Dermis microvascular lymphatic vessel endothelial cell (primary cell): ENCODE results near the gene MYADML2. TPM values are rescaled to one million over a fixed set of nuclear protein-coding genes. Genes with fewer than 3 reads are reported as not detected.

ENCODE experiments used
- DNase-seq, 2 donors: peaks; one replicate each; pipeline versions ENCODE4 v3.0.0 to v3.0.0-alpha.2; 2010; ENCODE audit warnings: low read depth in 2 of 2
- total RNA-seq: library from RNA; depleted of rRNA; stranded (reverse); fragments of >200 nt; gene quantifications from 2 replicates; pipeline ENCODE4 v1.2.1, GENCODE V29; 2014

The MYADML2 gene
- total RNA-seq, 1 donor from 2014 or later, result not detected

GRCh38 chr17:81978524-81979298 lies 31.7 kb upstream of the MYADML2 start:
- DNase-seq, result no peak

DNA sequence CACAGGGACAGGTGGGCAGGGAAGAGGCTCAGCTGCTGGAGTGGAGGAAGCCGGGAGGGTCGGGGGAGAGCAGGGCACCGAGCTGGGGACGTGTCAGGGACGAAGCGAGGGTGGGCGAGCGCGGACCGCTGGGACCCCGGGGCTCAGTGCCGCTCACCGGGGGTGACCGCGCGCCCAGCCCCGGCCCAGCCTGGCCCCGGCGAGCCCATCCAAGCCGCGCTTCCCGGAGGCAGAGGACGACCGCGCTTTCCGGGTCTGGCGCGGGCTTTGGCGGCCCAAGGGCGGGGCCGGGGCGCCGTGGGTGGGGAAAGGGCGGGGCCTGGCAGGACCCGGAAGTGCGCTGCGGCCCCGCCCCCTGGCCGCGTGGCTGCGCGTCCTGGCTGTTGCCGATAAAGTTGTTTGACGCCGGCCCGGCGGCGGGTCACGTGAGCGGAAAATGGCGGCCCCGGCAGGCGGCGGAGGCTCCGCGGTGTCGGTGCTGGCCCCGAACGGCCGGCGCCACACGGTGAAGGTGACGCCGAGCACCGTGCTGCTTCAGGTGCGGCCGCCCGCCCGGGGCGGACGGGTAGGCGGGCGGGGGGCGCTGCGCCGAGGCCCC lies 30.3 kb upstream of the MYADML2 start, which contains the start of gene ASPSCR1:
Gene ASPSCR1, plus strand, starts transcription at position 419 of the 598 bp plus-strand sequence. Its CDS starts 18 bp downstream, at position 437.
- peak; percentile 82 to 96 for DNase-seq

- peak in 1 of 2 donors; percentile 26 for DNase-seq
Observed at GRCh38 chr17:81976332-81977210, 29.5 kb upstream of the MYADML2 start.

GRCh38 chr17:81973432-81973831 lies 26.4 kb upstream of the MYADML2 start:
- DNase-seq, result no peak

GRCh38 chr17:81968850-81969812 lies 22.1 kb upstream of the MYADML2 start:
- no peak for DNase-seq

DNA sequence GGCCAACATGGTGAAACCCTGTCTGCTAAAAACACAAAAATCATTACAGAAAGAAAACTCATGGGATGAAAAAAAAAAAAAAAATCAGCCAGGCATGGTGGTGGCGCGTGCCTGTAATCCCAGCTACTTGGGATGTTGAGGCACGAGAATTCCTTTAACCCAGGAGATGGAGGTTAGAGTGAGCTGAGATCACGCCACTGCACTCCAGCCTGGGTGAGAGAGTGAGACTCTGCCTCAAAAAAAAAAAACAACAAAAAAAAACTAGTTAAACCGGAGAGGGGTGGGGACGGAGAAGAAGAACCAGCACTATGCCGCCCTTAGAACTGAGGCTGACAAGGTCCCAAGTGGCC lies 21.3 kb upstream of the MYADML2 start:
- no peak for DNase-seq

DNA sequence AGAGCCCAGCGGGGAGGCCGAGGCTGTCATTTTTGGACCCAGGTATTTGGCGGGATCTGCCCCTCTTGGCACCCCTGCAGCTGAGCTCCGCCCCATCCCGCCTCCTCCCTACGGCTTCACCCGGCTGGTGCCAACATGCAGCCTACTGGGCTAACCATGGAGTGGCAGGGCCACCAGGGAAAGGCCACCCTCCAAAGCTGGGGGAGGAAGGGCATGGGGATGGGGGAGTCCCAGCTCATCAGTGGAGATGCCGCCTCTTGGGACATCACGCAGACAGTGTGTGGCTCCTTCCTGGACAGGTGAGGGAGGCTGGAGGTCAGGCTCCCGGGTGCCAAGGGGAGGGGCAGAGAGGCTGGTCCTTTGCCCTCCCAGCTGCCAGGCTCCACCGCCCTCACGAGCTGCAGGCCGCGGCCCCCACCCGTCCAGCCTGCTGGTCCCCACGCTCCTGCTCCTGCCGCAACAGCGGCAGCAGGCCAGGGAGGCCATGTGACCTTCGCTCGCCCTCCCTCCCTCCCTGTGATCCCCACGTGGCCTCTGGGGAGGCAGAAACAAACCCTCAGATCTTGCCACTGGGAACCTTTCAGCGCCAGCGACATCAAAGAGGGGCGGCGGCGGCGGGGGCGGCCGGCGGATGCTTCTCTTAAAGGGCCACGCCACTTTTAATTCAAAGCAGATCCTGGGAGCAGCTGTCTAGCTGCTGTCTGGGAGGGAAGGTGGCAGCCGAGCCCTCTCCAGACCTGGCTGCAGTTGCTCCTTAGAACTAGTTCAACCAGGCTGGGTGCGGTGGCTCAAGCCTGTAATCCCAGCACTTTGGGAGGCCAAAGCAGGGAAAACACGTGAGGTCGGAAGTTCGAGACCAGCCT lies 20.7 kb upstream of the MYADML2 start:
- DNase-seq, result peak in 1 of 2 donors; percentile 10

GRCh38 chr17:81967244-81967532 lies 20.2 kb upstream of the MYADML2 start:
- DNase-seq, result no peak

DNA sequence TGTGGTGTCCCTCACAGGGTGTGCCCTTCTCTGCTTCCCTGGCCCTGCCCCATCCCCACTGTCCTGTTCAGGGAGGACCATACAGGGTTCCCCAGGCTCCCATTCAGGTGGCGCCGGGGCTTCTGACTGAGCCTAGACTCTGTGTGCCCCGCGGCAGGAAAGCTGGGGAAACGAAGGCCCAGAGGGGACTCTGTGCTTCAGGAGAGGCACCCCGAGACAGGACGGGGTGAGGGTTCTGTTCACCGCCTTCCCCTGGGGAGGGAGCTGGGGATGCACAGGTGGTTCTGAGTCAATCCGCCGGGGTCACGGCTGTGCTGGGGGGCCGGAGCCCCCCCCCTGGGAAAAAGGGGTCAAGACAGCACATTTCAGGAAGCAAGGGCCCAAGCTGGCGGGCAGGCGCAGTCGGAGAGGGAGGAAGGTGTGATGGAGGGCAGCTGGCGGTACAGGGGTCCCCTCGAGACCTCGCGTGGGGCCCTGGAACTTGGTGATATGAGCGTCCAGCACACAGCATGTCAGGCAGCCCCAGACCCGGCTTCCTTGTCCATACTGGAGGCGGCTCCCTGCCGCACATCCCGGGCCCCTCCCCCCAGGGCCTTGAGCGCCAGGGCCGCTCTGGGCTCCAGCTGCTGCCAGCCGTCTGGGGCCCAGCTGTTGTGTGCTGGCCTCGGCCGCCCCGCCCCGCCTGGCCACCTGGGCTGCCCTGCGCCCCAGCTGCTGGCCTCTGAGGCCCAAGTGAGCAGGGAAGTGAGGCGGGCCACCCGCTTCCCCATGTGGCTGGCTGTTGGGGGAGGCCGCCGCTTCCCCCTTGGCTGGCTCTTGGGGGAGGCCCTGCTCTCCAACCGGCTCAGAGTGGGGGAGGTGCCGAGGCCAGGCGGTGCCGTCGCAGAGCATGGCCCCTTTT lies 19.6 kb upstream of the MYADML2 start:
- no peak for DNase-seq

DNA sequence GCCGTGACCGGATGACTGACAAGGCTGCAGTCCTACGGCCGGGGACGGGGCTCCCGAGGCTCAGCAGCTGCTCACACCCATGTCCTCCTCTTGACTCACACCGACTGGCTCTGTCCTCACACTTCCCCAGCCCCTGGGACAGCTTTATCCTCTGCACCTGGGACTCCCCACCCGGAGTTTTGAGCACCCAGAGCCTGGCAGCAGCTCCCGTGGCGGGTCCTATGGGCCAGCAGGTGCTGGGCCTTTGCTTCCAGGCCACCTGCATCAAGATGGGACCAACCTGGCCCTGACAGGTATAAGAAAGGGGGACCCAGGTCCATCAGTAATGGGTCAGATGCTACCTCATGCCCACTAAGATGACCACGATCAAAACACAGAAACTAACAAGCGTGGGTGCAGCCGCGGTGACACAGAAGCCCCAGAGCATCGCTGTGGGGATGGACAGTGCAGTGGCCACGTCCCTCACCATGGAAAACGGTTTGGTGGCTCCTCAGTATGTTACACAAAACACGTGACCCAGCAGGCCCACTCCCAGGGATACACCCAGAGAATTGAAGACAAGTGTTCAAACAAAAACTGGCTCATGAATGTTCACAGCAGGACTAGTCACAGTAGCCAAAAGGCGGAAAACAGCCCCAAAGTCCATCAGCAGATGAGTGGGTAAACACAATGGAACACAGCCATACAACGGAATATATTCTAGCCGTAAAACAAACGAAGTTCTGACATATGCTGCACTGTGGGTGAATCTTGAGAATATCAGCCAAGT lies 17.2 kb upstream of the MYADML2 start:
- no peak for DNase-seq

- DNase-seq, result no peak
Observed at GRCh38 chr17:81962499-81963441, 15.7 kb upstream of the MYADML2 start.

DNA sequence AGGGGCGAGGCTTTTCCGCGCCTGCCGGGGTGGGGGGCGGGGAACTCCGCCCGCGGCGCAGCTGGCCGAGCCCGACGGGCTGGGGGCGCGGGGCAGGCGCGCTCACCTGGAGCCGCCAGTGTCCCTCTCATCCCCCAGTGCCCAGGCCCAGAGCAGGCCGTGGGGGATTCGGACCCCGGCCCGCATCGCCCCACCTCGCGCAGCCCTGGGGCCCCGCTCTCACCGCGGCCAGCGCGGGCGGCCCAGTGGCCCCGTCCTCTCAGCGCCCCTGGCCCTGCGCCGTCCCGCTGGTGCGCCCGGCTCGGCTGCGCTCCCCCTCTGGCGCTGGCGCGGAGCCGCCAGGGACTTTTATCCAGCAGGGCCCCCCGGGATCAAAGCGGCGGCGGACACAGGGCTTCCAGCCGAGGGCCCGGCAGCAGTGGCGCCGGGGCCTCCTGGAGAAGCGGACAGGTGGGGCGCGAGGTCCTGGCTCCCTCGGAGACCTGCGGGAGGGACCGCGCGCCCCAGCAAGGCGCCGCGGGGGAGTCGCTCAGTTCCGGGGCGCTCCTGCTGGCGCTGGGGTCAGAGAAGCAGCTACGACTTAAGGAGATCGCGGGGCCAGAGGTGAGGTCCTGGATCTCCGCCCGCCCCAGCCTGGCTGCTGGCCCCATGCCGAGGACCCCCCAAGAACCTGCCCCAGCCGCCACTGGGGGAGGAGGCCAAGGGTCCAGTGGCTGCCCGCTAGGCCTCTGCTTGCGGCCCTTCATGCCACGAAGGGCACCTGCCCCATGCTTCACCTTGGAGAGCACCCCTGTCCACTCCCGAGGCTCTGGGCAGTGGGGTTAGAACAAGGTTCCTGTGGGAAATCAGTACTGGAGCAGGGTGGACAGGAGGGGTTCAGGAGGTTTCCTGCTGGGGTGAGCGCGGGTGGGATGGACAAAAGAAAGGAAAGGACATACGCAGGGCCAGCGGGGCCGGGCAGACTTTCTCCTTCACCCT lies 14.8 kb upstream of the MYADML2 start:
- DNase-seq, result no peak

DNA sequence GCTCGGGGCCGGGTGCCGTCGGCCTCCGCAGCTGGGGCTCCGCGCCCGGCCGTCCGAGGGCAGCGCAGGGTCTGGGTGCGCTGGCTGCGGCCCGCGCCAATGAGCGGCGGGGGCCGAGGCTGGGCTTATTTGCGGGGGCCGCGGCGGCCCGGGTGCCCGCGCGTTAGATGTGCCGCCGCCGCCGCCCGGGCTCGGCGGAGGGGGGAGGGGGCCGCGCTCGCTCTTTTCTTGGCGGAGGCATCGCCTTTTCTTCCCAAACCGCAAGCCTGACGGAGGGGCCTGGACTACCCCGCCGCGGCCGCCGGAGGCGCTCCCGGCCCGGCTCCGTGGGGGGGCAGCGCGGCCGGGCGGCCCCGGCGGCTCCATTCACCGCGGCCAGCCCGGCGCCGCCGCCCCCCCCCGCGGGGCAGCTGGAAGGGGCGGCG lies 14.1 kb upstream of the MYADML2 start, which contains the start of gene NOTUM:
Gene NOTUM, minus strand, starts transcription at position 101 of the 425 bp plus-strand sequence. CDS start 278 bp downstream, outside the sequence.
- peak in 1 of 2 donors; percentile 16 for DNase-seq

- no peak for DNase-seq
Observed at GRCh38 chr17:81960130-81960958, 13.3 kb upstream of the MYADML2 start.
